Measurements from ENCODE around the gene PRDM16.

GRCh38 chr1:3463408-3463863 lies 394.4 kb downstream of the PRDM16 start:
- TF ChIP-seq RARB (CRISPR knock-in tag; IDR thresholded peaks at IDR 0.05) (no peak), OSR1 (CRISPR knock-in tag; IDR thresholded peaks at IDR 0.05) (no peak), ISL1 (CRISPR knock-in tag; IDR thresholded peaks at IDR 0.05) (no peak), POU6F1 (CRISPR knock-in tag; IDR thresholded peaks at IDR 0.05; ENCODE audit: borderline replicate concordance, low read depth) (no peak), TSHZ2 (CRISPR knock-in tag; IDR thresholded peaks at IDR 0.05) (no peak), ZC3H10 (CRISPR knock-in tag; IDR thresholded peaks at IDR 0.05) (no peak), ARNTL (CRISPR knock-in tag; IDR thresholded peaks at IDR 0.05; ENCODE audit: borderline replicate concordance, low read depth) (no peak), ZNF565 (CRISPR knock-in tag; conservative IDR thresholded peaks at IDR 0.05; ENCODE audit: low read depth) (no peak), ZFP30 (CRISPR knock-in tag; IDR thresholded peaks at IDR 0.05) (no peak), ZNF8 (CRISPR knock-in tag; IDR thresholded peaks at IDR 0.05) (no peak), CSRNP3 (CRISPR knock-in tag; IDR thresholded peaks at IDR 0.05) (no peak), PATZ1 (CRISPR knock-in tag; IDR thresholded peaks at IDR 0.05; ENCODE audit: borderline replicate concordance) (no peak), ESRRG (CRISPR knock-in tag; IDR thresholded peaks at IDR 0.05) (no peak)
